HCT116 (cell line): ENCODE measurements around the gene NEB. TPM values are rescaled to one million over a fixed set of nuclear protein-coding genes. Genes with fewer than 3 reads are reported as not detected.
"Not testable (repeated sequence)": the region's sequence is repeated elsewhere in the genome, so short reads cannot be mapped to it uniquely, and the experiment has no call there.

Experiments used
- ATAC-seq: fragments of 200-7000 bp; cut with Tn5 transposase; 2 replicates; pipeline ENCODE4 v1.9.1; 2020; ENCODE audit warnings: mild to moderate bottlenecking, moderate library complexity
- BruUV-seq: library from RNA; stranded (reverse); fragments of 400-500 nt; replicated peaks from 2 replicates; lab custom pipeline; 2021; lab: Mats Ljungman, UMichigan
- CTCF ChIA-PET: fragments of 300-600 bp; sonication (Branson Sonifier 250); formaldehyde crosslinking; loops from one replicate; lab custom pipeline; 2021; ENCODE audit warnings: antibody characterized with exemption; lab: Charles Lee
- POLR2A ChIA-PET: fragments of 300-600, 350-600 bp; sonication (Branson Sonifier 250); formaldehyde crosslinking; loops from one replicate; lab custom pipeline; 2021; ENCODE audit warnings: antibody characterized with exemption; lab: Charles Lee
- RAD21 ChIA-PET, 2 experiments: fragments of 300-600 bp; sonication (Branson Sonifier 250); formaldehyde crosslinking; loops; one replicate each; lab custom pipeline; 2023; ENCODE audit warnings: low total read pairs in 2 of 2; ENCODE audit not compliant: uncharacterized antibody in 2 of 2, unreplicated experiment in 2 of 2, low non-redundant PET in 1 of 2; lab: Charles Lee
- DNase-seq: peaks from one replicate; pipeline ENCODE4 v3.0.0-alpha.2; 2010; ENCODE audit warnings: low read depth, low spot score
- H2AFZ ChIP-seq: fragments of 200-600 bp; shearing (Covaris generic), sonication (generic); 2 replicates; pipeline ENCODE4 v1.6.1; 2017; ENCODE audit warnings: low read depth, mixed run types, mixed read lengths, antibody characterized with exemption, low read length; ENCODE audit not compliant: poor library complexity, severe bottlenecking
- H3K27ac ChIP-seq: 2 replicates; pipeline ENCODE4 v1.5.1; 2012; ENCODE audit warnings: low read depth, low read length
- H3K27me3 ChIP-seq: fragments of 200-600 bp; sonication (generic); 2 replicates; pipeline ENCODE4 v1.6.1; 2016; ENCODE audit warnings: mixed run types, low read length, mixed read lengths; ENCODE audit not compliant: insufficient read depth
- H3K36me3 ChIP-seq, 2 experiments: fragments of 200-500 bp in 1 of 2; fragments of 200-600 bp in 1 of 2; sonication (Bioruptor generic) in 1 of 2; sonication (generic) in 1 of 2; 2 replicates each; pipeline versions ENCODE4 v1.5.1 to v1.6.1; 2014 to 2016; ENCODE audit warnings: low read length in 2 of 2, inconsistent platforms in 1 of 2, mixed read lengths in 1 of 2, mixed run types in 1 of 2; ENCODE audit not compliant: insufficient read depth in 2 of 2, control insufficient read depth in 1 of 2
- H3K4me1 ChIP-seq, 2 experiments: fragments of 200-600 bp in 1 of 2; sonication (generic) in 1 of 2; 2 replicates each; pipeline versions ENCODE4 v1.5.1 to v1.6.1; 2012 to 2017; ENCODE audit warnings: low read length in 2 of 2, inconsistent platforms in 1 of 2, mild to moderate bottlenecking in 1 of 2, mixed read lengths in 1 of 2, mixed run types in 1 of 2, moderate library complexity in 1 of 2; ENCODE audit not compliant: insufficient read depth in 2 of 2, control insufficient read depth in 1 of 2
- H3K4me2 ChIP-seq: fragments of 200-600 bp; sonication (generic); 2 replicates; pipeline ENCODE4 v1.6.1; 2017; ENCODE audit warnings: mixed run types, low read length, mixed read lengths
- H3K4me3 ChIP-seq, 2 experiments: fragments of 200-600 bp in 1 of 2; sonication (generic) in 1 of 2; replicated peaks in 1 of 2; 2 replicates each; pipeline ENCODE4 v1.5.1; 2011 to 2016; ENCODE audit warnings: low read length in 2 of 2, control low read depth in 1 of 2, low read depth in 1 of 2, mild to moderate bottlenecking in 1 of 2, mixed read lengths in 1 of 2, mixed run types in 1 of 2
- H3K79me2 ChIP-seq: fragments of 200-600 bp; sonication (generic); 2 replicates; pipeline ENCODE4 v1.6.1; 2017; ENCODE audit warnings: mild to moderate bottlenecking, mixed run types, low read length, moderate library complexity, mixed read lengths; ENCODE audit not compliant: insufficient read depth
- H3K9ac ChIP-seq: fragments of 200-600 bp; sonication (generic); 2 replicates; pipeline ENCODE4 v1.6.1; 2016; ENCODE audit warnings: low read length, mixed read lengths
- H3K9me2 ChIP-seq: fragments of 200-600 bp; sonication (generic), shearing (Covaris generic); 2 replicates; pipeline ENCODE4 v1.6.1; 2017; ENCODE audit warnings: mixed run types, mild to moderate bottlenecking, moderate library complexity; ENCODE audit not compliant: insufficient read depth
- H3K9me3 ChIP-seq, 2 experiments: fragments of 200-500 bp in 1 of 2; fragments of 200-600 bp in 1 of 2; sonication (Bioruptor generic) in 1 of 2; sonication (generic) in 1 of 2; 2 replicates each; pipeline ENCODE4 v1.6.1; 2014 to 2017; ENCODE audit warnings: low read length in 2 of 2, mixed read lengths in 2 of 2, inconsistent platforms in 1 of 2, low read depth in 1 of 2, mild to moderate bottlenecking in 1 of 2, mixed run types in 1 of 2, moderate library complexity in 1 of 2; ENCODE audit not compliant: control insufficient read depth in 1 of 2, insufficient read depth in 1 of 2
- H4K20me1 ChIP-seq: fragments of 200-600 bp; sonication (generic), shearing (Covaris generic); 2 replicates; pipeline ENCODE4 v1.6.1; 2017; ENCODE audit warnings: mixed run types, mild to moderate bottlenecking, moderate library complexity; ENCODE audit not compliant: insufficient read depth
- CBX3 ChIP-seq: IDR thresholded peaks from 2 replicates; pipeline ENCODE4 v1.6.1; 2012; ENCODE audit warnings: low read depth
- EGR1 ChIP-seq: IDR thresholded peaks from 2 replicates; pipeline ENCODE4 v1.6.1; 2012; ENCODE audit warnings: low read depth
- ELF1 ChIP-seq: IDR thresholded peaks from 2 replicates; pipeline ENCODE4 v1.6.1; 2012; ENCODE audit warnings: low read depth, borderline replicate concordance
- EZH2 ChIP-seq: fragments of 200-600 bp; sonication (generic); IDR thresholded peaks from 2 replicates; pipeline ENCODE4 v1.6.1; 2017; ENCODE audit warnings: antibody characterized with exemption, mixed run types
- EZH2phosphoT487 ChIP-seq: fragments of 200-600 bp; IDR thresholded peaks from 2 replicates; pipeline ENCODE4 v1.6.1; 2018; ENCODE audit warnings: antibody characterized with exemption, borderline replicate concordance
- FOSL1 ChIP-seq: IDR thresholded peaks from 2 replicates; pipeline ENCODE4 v1.6.1; 2012; ENCODE audit warnings: low read depth
- REST ChIP-seq: IDR thresholded peaks from 2 replicates; pipeline ENCODE4 v1.6.1; 2012; ENCODE audit warnings: low read depth
- SIN3A ChIP-seq: IDR thresholded peaks from 2 replicates; pipeline ENCODE4 v1.6.1; 2012; ENCODE audit warnings: low read depth
- SP1 ChIP-seq: IDR thresholded peaks from 2 replicates; pipeline ENCODE4 v1.6.1; 2012; ENCODE audit warnings: low read depth
- SRF ChIP-seq: IDR thresholded peaks from 2 replicates; pipeline ENCODE4 v1.6.1; 2012; ENCODE audit warnings: low read depth
- TCF7L2 ChIP-seq: IDR thresholded peaks from 2 replicates; pipeline ENCODE4 v1.7.0; 2011; ENCODE audit warnings: borderline replicate concordance, inconsistent platforms; ENCODE audit not compliant: insufficient read depth, insufficient read length; ENCODE audit errors: extremely low read depth
- ZFX ChIP-seq: fragments of 450-650 bp; IDR thresholded peaks from 2 replicates; pipeline ENCODE4 v1.6.1; 2017
- intact Hi-C: fragments of 100-400 bp; cut with micrococcal nuclease; formaldehyde crosslinking; loops from 2 replicates; pipeline ENCODE4 v1.10.0; 2022
- total RNA-seq: library from RNA; stranded (reverse); gene quantifications from one replicate; pipeline ENCODE4 v1.2.1, GENCODE V29; 2021; ENCODE audit not compliant: unreplicated experiment
- TF ChIP-seq, protein P1 (sequence below): IDR thresholded peaks from 2 replicates; pipeline ENCODE4 v1.6.1; 2011; ENCODE audit warnings: mild to moderate bottlenecking, low read length, moderate library complexity; ENCODE audit not compliant: insufficient replicate concordance; ENCODE audit errors: extremely low read depth

The NEB gene
- total RNA-seq, 1 experiment from 2014 or later, result 0.34 TPM

- no peak overlapping the region for H3K4me3 ChIP-seq
- TF ChIP-seq TCF7L2, result no peak
- TF ChIP-seq EZH2phosphoT487, result no peak
- TF ChIP-seq EGR1, result no peak
- no peak for TF ChIP-seq CBX3
- TF ChIP-seq, protein P1, sequence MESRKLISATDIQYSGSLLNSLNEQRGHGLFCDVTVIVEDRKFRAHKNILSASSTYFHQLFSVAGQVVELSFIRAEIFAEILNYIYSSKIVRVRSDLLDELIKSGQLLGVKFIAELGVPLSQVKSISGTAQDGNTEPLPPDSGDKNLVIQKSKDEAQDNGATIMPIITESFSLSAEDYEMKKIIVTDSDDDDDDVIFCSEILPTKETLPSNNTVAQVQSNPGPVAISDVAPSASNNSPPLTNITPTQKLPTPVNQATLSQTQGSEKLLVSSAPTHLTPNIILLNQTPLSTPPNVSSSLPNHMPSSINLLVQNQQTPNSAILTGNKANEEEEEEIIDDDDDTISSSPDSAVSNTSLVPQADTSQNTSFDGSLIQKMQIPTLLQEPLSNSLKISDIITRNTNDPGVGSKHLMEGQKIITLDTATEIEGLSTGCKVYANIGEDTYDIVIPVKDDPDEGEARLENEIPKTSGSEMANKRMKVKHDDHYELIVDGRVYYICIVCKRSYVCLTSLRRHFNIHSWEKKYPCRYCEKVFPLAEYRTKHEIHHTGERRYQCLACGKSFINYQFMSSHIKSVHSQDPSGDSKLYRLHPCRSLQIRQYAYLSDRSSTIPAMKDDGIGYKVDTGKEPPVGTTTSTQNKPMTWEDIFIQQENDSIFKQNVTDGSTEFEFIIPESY, result no peak
- TF ChIP-seq EZH2, result no peak
- TF ChIP-seq SRF, result no peak
- no peak for TF ChIP-seq FOSL1
- TF ChIP-seq SP1, result no peak
- TF ChIP-seq REST, result no peak
- TF ChIP-seq ELF1, result no peak
- no peak for TF ChIP-seq SIN3A
- TF ChIP-seq ZFX, result no peak
- TF ChIP-seq, all 23 proteins: peak for 0
- no peaks in the 10 kb centered on the region for H3K9me3 ChIP-seq
- H3K9ac ChIP-seq, result no peak overlapping the region
- H3K9me2 ChIP-seq, result no peaks in the 10 kb centered on the region
- H2AFZ ChIP-seq, result no peak overlapping the region
- DNase-seq (no peak), ATAC-seq (no peak)
- ChIA-PET RAD21 (no interaction called here), CTCF (no interaction called here), POLR2A (no interaction called here)
- intact Hi-C loops, result no loop called here
- no peaks in the 10 kb centered on the region for H3K27me3 ChIP-seq
- no peaks in the 10 kb centered on the region for H4K20me1 ChIP-seq
- H3K4me2 ChIP-seq, result no peak overlapping the region
- no peaks in the 10 kb centered on the region for H3K4me1 ChIP-seq
- BruUV-seq, result no TSS peak
- no peaks in the 10 kb centered on the region for H3K36me3 ChIP-seq
- H3K79me2 ChIP-seq, result no peaks in the 10 kb centered on the region
- H3K27ac ChIP-seq, result no peak overlapping the region
Measured at GRCh38 chr2:151649400-151649799, 84.9 kb downstream of the NEB start.

- ATAC-seq, H3K79me2 ChIP-seq, POLR2A ChIA-PET, H3K36me3 ChIP-seq, H4K20me1 ChIP-seq, H3K27ac ChIP-seq, intact Hi-C loops, H3K4me3 ChIP-seq, H3K9me2 ChIP-seq, BruUV-seq, DNase-seq, H2AFZ ChIP-seq, CTCF ChIA-PET, H3K4me1 ChIP-seq, H3K9ac ChIP-seq, H3K4me2 ChIP-seq, RAD21 ChIA-PET, H3K9me3 ChIP-seq, H3K27me3 ChIP-seq: not testable (repeated sequence)
Measured at GRCh38 chr2:151646512-151646911, 87.8 kb downstream of the NEB start.
